Suprapubic skin (tissue), 4 donors: ENCODE measurements around the gene FOXB2.

Experiments
- CTCF ChIP-seq, 2 donors: fragments of 200-600 bp in 1 of 2; fragments of 450-650 bp in 1 of 2; sonication (generic) in 1 of 2; IDR thresholded peaks; one replicate each; pipeline ENCODE4 v1.5.1; 2016 to 2019; ENCODE audit warnings: antibody characterized with exemption in 2 of 2, mild to moderate bottlenecking in 1 of 2, moderate library complexity in 1 of 2
- POLR2A ChIP-seq, 2 donors: fragments of 450-650 bp; IDR thresholded peaks; one replicate each; pipeline ENCODE4 v1.6.1; 2017; ENCODE audit warnings: antibody characterized with exemption in 2 of 2, mild to moderate bottlenecking in 2 of 2, moderate library complexity in 2 of 2
- POLR2AphosphoS5 ChIP-seq, 3 donors: sonication (generic); formaldehyde crosslinking; IDR thresholded peaks; one replicate each; pipeline ENCODE4 v1.6.1; 2017; ENCODE audit warnings: antibody characterized with exemption in 3 of 3

GRCh38 chr9:76999261-76999660 is 20.2 kb upstream of the FOXB2 start:
- no peak for TF ChIP-seq CTCF (IDR thresholded peaks at IDR 0.05)
- TF ChIP-seq POLR2A (IDR thresholded peaks at IDR 0.05), result no peak
- TF ChIP-seq POLR2AphosphoS5 (IDR thresholded peaks at IDR 0.05), result no peak
